SK-N-SH treated with all-trans-retinoic acid at 6 μM for 48 hours (cell line): ENCODE results near the gene RAP1GAP.

Experiments
- ATAC-seq: fragments of 200-7000 bp; cut with Tn5 transposase; 3 replicates; pipeline ENCODE4 v1.9.1; 2020; ENCODE audit warnings: mild to moderate bottlenecking, moderate library complexity
- ARNTL ChIP-seq: fragments of 450-650 bp; formaldehyde crosslinking; IDR thresholded peaks from 2 replicates; pipeline ENCODE4 v1.5.0; 2020; ENCODE audit warnings: low read depth, mild to moderate bottlenecking, moderate library complexity, borderline replicate concordance
- BACH2 ChIP-seq: fragments of 250-450 bp; sonication (Bioruptor Pico); IDR thresholded peaks from 2 replicates; pipeline ENCODE4 v1.9.0; 2021; ENCODE audit warnings: mild to moderate bottlenecking, borderline replicate concordance
- CREB5 ChIP-seq: fragments of 250-450 bp; sonication (Bioruptor Pico); IDR thresholded peaks from 2 replicates; pipeline ENCODE4 v1.5.1; 2020; ENCODE audit warnings: low read depth, mild to moderate bottlenecking, moderate library complexity
- CSDC2 ChIP-seq: fragments of 250-450 bp; sonication (Bioruptor Pico); IDR thresholded peaks from 2 replicates; pipeline ENCODE4 v1.5.0; 2020; ENCODE audit warnings: mild to moderate bottlenecking, moderate library complexity
- CSRNP3 ChIP-seq: fragments of 250-450 bp; sonication (Bioruptor Pico); IDR thresholded peaks from 2 replicates; pipeline ENCODE4 v1.5.1; 2021; ENCODE audit warnings: mild to moderate bottlenecking, moderate library complexity
- ESRRG ChIP-seq: fragments of 250-450 bp; sonication (Bioruptor Pico); IDR thresholded peaks from 2 replicates; pipeline ENCODE4 v1.6.1; 2021; ENCODE audit warnings: mild to moderate bottlenecking
- GLIS3 ChIP-seq: fragments of 250-450 bp; sonication (Bioruptor Pico); IDR thresholded peaks from 2 replicates; pipeline ENCODE4 v1.5.0; 2020; ENCODE audit warnings: mild to moderate bottlenecking, moderate library complexity
- ISL1 ChIP-seq: fragments of 250-450 bp; sonication (Bioruptor Pico); IDR thresholded peaks from 2 replicates; pipeline ENCODE4 v2.1.2; 2022; ENCODE audit warnings: mild to moderate bottlenecking, moderate library complexity
- OSR1 ChIP-seq: fragments of 250-450 bp; sonication (Bioruptor Pico); IDR thresholded peaks from 2 replicates; pipeline ENCODE4 v1.8.0; 2022; ENCODE audit warnings: moderate library complexity, mild to moderate bottlenecking, inconsistent platforms
- PATZ1 ChIP-seq: fragments of 250-450 bp; sonication (Bioruptor Pico); IDR thresholded peaks from 2 replicates; pipeline ENCODE4 v1.8.0; 2020; ENCODE audit warnings: mild to moderate bottlenecking, moderate library complexity, borderline replicate concordance
- POU6F1 ChIP-seq: fragments of 250-450 bp; sonication (Bioruptor Pico); IDR thresholded peaks from 2 replicates; pipeline ENCODE4 v1.8.0; 2021; ENCODE audit warnings: low read depth, mild to moderate bottlenecking, moderate library complexity, borderline replicate concordance
- PPARA ChIP-seq: fragments of 250-450 bp; sonication (Bioruptor Pico); IDR thresholded peaks from 2 replicates; pipeline ENCODE4 v1.5.0; 2020; ENCODE audit warnings: mild to moderate bottlenecking, borderline replicate concordance
- SNAI2 ChIP-seq: fragments of 250-450 bp; sonication (Bioruptor Pico); IDR thresholded peaks from 2 replicates; pipeline ENCODE4 v1.5.0; 2020; ENCODE audit warnings: mild to moderate bottlenecking, moderate library complexity
- TCF4 ChIP-seq: fragments of 250-450 bp; sonication (Bioruptor Pico); IDR thresholded peaks from 2 replicates; pipeline ENCODE4 v1.8.0; 2021; ENCODE audit warnings: mild to moderate bottlenecking, moderate library complexity, borderline replicate concordance
- TOX ChIP-seq: fragments of 250-450 bp; sonication (Bioruptor Pico); IDR thresholded peaks from 2 replicates; pipeline ENCODE4 v1.8.0; 2021; ENCODE audit warnings: mild to moderate bottlenecking, moderate library complexity, borderline replicate concordance
- TSHZ2 ChIP-seq: fragments of 250-450 bp; sonication (Bioruptor Pico); IDR thresholded peaks from 2 replicates; pipeline ENCODE4 v1.5.0; 2020; ENCODE audit warnings: mild to moderate bottlenecking, moderate library complexity
- ZC3H10 ChIP-seq: fragments of 250-450 bp; sonication (Bioruptor Pico); IDR thresholded peaks from 2 replicates; pipeline ENCODE4 v1.5.1; 2021; ENCODE audit warnings: mild to moderate bottlenecking, moderate library complexity
- ZFP3 ChIP-seq: fragments of 250-450 bp; sonication (Bioruptor Pico); IDR thresholded peaks from 2 replicates; pipeline ENCODE4 v1.5.0; 2020; ENCODE audit warnings: mild to moderate bottlenecking, moderate library complexity
- ZFP30 ChIP-seq: fragments of 450-650 bp; formaldehyde crosslinking; IDR thresholded peaks from 2 replicates; pipeline ENCODE4 v1.5.0; 2022; ENCODE audit warnings: mild to moderate bottlenecking, moderate library complexity
- ZNF70 ChIP-seq: fragments of 450-650 bp; formaldehyde crosslinking; IDR thresholded peaks from 2 replicates; pipeline ENCODE4 v1.5.0; 2020; ENCODE audit warnings: mild to moderate bottlenecking, moderate library complexity

The RAP1GAP gene

GRCh38 chr1:21685946-21686678 is 17.0 kb upstream of the RAP1GAP start (continued):
- TF ChIP-seq PATZ1 (CRISPR knock-in tag) = no peak
- no peak for TF ChIP-seq ESRRG (CRISPR knock-in tag)
- TF ChIP-seq OSR1 (CRISPR knock-in tag) = no peak
- TF ChIP-seq ZC3H10 = no peak
- no peak for TF ChIP-seq ZNF70
- TF ChIP-seq ZFP3 (CRISPR knock-in tag) = no peak

- ATAC-seq = no peak
- TF ChIP-seq TCF4 (CRISPR knock-in tag) (no peak), ZFP3 (CRISPR knock-in tag) (no peak), TOX (CRISPR knock-in tag) (no peak), ARNTL (CRISPR knock-in tag) (no peak), OSR1 (CRISPR knock-in tag) (no peak), ESRRG (CRISPR knock-in tag) (no peak), CSRNP3 (CRISPR knock-in tag) (no peak), BACH2 (CRISPR knock-in tag) (no peak), CREB5 (CRISPR knock-in tag) (no peak), TSHZ2 (CRISPR knock-in tag) (no peak), PATZ1 (CRISPR knock-in tag) (no peak), PPARA (no peak), ZC3H10 (no peak), SNAI2 (CRISPR knock-in tag) (no peak), POU6F1 (CRISPR knock-in tag) (no peak), ISL1 (CRISPR knock-in tag) (no peak), ZNF70 (no peak), GLIS3 (no peak), ZFP30 (CRISPR knock-in tag) (no peak), CSDC2 (no peak)
- TF ChIP-seq, all 23 proteins: peak for 0
Observed at GRCh38 chr1:21681426-21681825, 12.3 kb upstream of the RAP1GAP start.
